DOHH2 (cell line): ENCODE results near the gene ZNF224.

Experiments used
- H3F3A ChIP-seq: fragments of 200-600 bp; sonication (generic), shearing (Covaris generic); 2 replicates; pipeline ENCODE4 v1.6.0; 2016; ENCODE audit warnings: antibody characterized with exemption, mild to moderate bottlenecking; ENCODE audit not compliant: control insufficient read depth, insufficient read depth
- H3K27ac ChIP-seq: fragments of 200-600 bp; sonication (generic); 2 replicates; pipeline ENCODE4 v1.5.1; 2014; ENCODE audit warnings: low read depth, mild to moderate bottlenecking, low read length, moderate library complexity
- H3K27me3 ChIP-seq: fragments of 200-600 bp; sonication (generic); 2 replicates; pipeline ENCODE4 v1.6.1; 2014; ENCODE audit warnings: mild to moderate bottlenecking, low read length, mixed read lengths; ENCODE audit not compliant: control insufficient read depth
- H3K36me3 ChIP-seq: fragments of 200-600 bp; sonication (generic); 2 replicates; pipeline ENCODE4 v1.6.1; 2014; ENCODE audit warnings: mild to moderate bottlenecking, low read length, moderate library complexity, mixed read lengths; ENCODE audit not compliant: control insufficient read depth
- H3K4me1 ChIP-seq: fragments of 200-600 bp; sonication (generic); 2 replicates; pipeline ENCODE4 v1.6.1; 2014; ENCODE audit warnings: mild to moderate bottlenecking, low read length, mixed read lengths; ENCODE audit not compliant: control insufficient read depth
- H3K4me2 ChIP-seq: fragments of 200-600 bp; sonication (generic); 2 replicates; pipeline ENCODE4 v1.6.0; 2014; ENCODE audit warnings: mild to moderate bottlenecking, low read length, moderate library complexity
- H3K4me3 ChIP-seq: fragments of 200-600 bp; sonication (generic); 2 replicates; pipeline ENCODE4 v1.5.1; 2014; ENCODE audit warnings: mild to moderate bottlenecking, low read length, mixed read lengths
- H3K79me2 ChIP-seq: fragments of 200-600 bp; sonication (generic); 2 replicates; pipeline ENCODE4 v1.6.1; 2014; ENCODE audit warnings: mild to moderate bottlenecking, low read length, mixed read lengths; ENCODE audit not compliant: control insufficient read depth
- H3K9me2 ChIP-seq: fragments of 200-600 bp; sonication (generic); replicated peaks from 2 replicates; pipeline ENCODE4 v1.6.1; 2014; ENCODE audit warnings: mild to moderate bottlenecking, low read length, mixed read lengths; ENCODE audit not compliant: control insufficient read depth
- H3K9me3 ChIP-seq: fragments of 200-600 bp; sonication (generic); 2 replicates; pipeline ENCODE4 v1.6.1; 2014; ENCODE audit warnings: antibody characterized with exemption, low read length, mixed read lengths; ENCODE audit not compliant: control insufficient read depth, insufficient read depth
- H4K20me1 ChIP-seq: fragments of 200-600 bp; sonication (generic); 2 replicates; pipeline ENCODE4 v1.6.0; 2014; ENCODE audit warnings: low read depth, mild to moderate bottlenecking, antibody characterized with exemption, low read length, moderate library complexity; ENCODE audit not compliant: control insufficient read depth, insufficient read depth
- EZH2phosphoT487 ChIP-seq: fragments of 200-600 bp; sonication (generic); IDR thresholded peaks from 2 replicates; pipeline ENCODE4 v1.6.1; 2017; ENCODE audit warnings: borderline replicate concordance, mild to moderate bottlenecking, antibody characterized with exemption, low read length, moderate library complexity, mixed read lengths
- TF ChIP-seq, protein P1 (sequence below): fragments of 200-600 bp; sonication (generic); IDR thresholded peaks from one replicate; pipeline ENCODE4 v1.5.1; 2014; ENCODE audit warnings: antibody characterized with exemption, mild to moderate bottlenecking, low read depth, low read length; ENCODE audit not compliant: poor library complexity, severe bottlenecking

The ZNF224 gene

DNA sequence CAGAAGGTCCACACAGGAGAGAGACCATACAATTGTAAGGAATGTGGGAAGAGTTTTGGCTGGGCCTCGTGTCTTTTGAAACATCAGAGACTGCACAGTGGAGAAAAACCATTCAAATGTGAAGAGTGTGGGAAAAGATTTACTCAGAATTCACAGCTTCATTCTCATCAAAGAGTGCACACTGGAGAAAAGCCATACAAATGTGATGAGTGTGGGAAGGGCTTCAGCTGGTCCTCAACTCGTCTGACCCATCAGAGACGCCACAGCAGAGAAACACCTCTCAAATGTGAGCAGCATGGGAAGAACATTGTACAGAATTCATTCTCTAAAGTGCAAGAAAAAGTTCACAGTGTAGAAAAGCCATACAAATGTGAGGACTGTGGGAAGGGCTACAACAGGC, 13.6 kb downstream of the ZNF224 start:
- no peaks in the 10 kb centered on the region for H3K4me1 ChIP-seq
- peaks cover 25% of the 10 kb centered on the region for H3K9me3 ChIP-seq
- no peaks in the 10 kb centered on the region for H3F3A ChIP-seq
- peaks cover 6% of the 10 kb centered on the region for H3K36me3 ChIP-seq
- TF ChIP-seq, protein P1, sequence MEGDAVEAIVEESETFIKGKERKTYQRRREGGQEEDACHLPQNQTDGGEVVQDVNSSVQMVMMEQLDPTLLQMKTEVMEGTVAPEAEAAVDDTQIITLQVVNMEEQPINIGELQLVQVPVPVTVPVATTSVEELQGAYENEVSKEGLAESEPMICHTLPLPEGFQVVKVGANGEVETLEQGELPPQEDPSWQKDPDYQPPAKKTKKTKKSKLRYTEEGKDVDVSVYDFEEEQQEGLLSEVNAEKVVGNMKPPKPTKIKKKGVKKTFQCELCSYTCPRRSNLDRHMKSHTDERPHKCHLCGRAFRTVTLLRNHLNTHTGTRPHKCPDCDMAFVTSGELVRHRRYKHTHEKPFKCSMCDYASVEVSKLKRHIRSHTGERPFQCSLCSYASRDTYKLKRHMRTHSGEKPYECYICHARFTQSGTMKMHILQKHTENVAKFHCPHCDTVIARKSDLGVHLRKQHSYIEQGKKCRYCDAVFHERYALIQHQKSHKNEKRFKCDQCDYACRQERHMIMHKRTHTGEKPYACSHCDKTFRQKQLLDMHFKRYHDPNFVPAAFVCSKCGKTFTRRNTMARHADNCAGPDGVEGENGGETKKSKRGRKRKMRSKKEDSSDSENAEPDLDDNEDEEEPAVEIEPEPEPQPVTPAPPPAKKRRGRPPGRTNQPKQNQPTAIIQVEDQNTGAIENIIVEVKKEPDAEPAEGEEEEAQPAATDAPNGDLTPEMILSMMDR, result no peak
- TF ChIP-seq EZH2phosphoT487, result no peak
- H3K9me2 ChIP-seq, result no peaks in the 10 kb centered on the region
- H3K4me2 ChIP-seq, result no peak overlapping the region
- H3K27me3 ChIP-seq, result no peaks in the 10 kb centered on the region
- H3K79me2 ChIP-seq, result no peaks in the 10 kb centered on the region
- no peak overlapping the region for H3K27ac ChIP-seq
- H3K4me3 ChIP-seq, result no peak overlapping the region
- H4K20me1 ChIP-seq, result no peaks in the 10 kb centered on the region

GRCh38 chr19:44109458-44109857, 15.3 kb downstream of the ZNF224 start:
- Histone ChIP-seq H3F3A (no peaks in the 10 kb centered on the region), H3K4me2 (no peak overlapping the region), H3K27ac (no peak overlapping the region), H3K9me2 (no peaks in the 10 kb centered on the region), H3K9me3 (peaks cover 30% of the 10 kb centered on the region), H3K79me2 (no peaks in the 10 kb centered on the region), H3K27me3 (no peaks in the 10 kb centered on the region), H4K20me1 (no peaks in the 10 kb centered on the region), H3K4me1 (no peaks in the 10 kb centered on the region; the same call in 1 of the 2 replicates), H3K4me3 (no peak overlapping the region), H3K36me3 (peaks cover 6% of the 10 kb centered on the region)
- TF ChIP-seq, protein P1, result no peak
- TF ChIP-seq EZH2phosphoT487, result no peak

DNA sequence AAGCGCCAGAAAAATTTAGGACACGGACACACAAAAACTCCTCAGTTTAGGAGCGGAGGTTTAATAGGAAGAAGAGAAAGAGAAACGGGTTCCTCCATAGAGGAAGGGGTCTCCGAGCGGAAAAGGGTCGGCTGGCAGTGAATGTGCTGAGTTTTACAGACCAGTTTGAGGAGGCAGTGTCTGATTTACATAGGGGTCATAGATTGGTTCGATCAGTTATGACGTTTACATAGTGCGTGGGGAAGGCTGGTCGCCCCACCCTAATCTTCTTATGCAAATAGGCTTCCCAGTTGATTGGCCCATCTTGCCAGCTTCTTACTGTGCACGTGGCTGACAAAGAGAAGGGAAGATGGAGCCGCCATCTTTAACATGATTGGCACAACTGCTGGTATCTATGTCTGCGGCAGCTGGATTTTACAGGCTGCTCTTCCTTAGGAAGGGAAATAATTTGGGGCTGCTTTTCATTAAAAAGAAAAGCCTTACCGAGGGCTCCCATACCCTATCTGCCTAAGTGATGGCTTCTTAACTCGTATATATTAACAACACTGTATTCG, 17.8 kb downstream of the ZNF224 start:
- no peaks in the 10 kb centered on the region for H4K20me1 ChIP-seq
- H3K79me2 ChIP-seq, result no peaks in the 10 kb centered on the region
- H3K27me3 ChIP-seq, result no peaks in the 10 kb centered on the region
- no peak overlapping the region for H3K27ac ChIP-seq
- peaks cover 24% of the 10 kb centered on the region for H3K9me3 ChIP-seq
- H3K4me2 ChIP-seq, result no peak overlapping the region
- no peaks in the 10 kb centered on the region; the same call in 1 of the 2 replicates for H3K36me3 ChIP-seq
- H3F3A ChIP-seq, result no peaks in the 10 kb centered on the region
- no peaks in the 10 kb centered on the region; the same call in 1 of the 2 replicates for H3K4me1 ChIP-seq
- H3K9me2 ChIP-seq, result no peaks in the 10 kb centered on the region
- no peak overlapping the region for H3K4me3 ChIP-seq
- TF ChIP-seq, protein P1, result no peak
- no peak for TF ChIP-seq EZH2phosphoT487
